ENCODE results near the gene ACTL10. TPM values are rescaled to one million over a fixed set of nuclear protein-coding genes. Genes with fewer than 3 reads are reported as not detected.
"Not testable (repeated sequence)": the region's sequence is repeated elsewhere in the genome, so short reads cannot be mapped to it uniquely, and the experiment has no call there.

Gene ACTL10
- total RNA-seq, 2 experiments from 2014 or later, result 5.6 to 11.7 TPM

DNA sequence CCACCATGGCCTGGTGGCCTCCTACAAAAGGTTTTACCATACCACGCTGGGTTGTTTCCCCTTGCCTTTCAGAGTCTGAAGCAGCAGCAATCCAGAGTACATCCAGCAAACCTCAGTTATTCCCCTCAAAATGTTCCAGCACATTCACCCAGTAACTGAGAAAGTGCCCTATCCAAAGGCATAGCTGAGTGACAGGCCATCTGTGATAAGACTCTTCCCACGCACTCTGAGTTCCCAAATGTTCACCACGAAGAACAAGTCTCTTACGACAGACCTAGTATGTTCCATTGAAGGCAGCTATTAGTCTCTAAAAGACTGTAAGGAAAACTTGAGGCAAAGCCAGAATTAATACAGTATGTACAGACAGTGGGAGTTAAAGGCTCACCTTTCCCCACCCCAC, 36.2 kb upstream of the ACTL10 start:
- ChIA-PET CTCF (ENCODE audit: unreplicated experiment) (no interaction called here), POLR2A (no interaction called here)
- Histone ChIP-seq H3K9me2 (ENCODE audit: insufficient read depth, low read length) (no peaks in the 10 kb centered on the region), H3K36me3 (ENCODE audit: insufficient read depth, low read length) (peaks cover 99% of the 10 kb centered on the region), H3K4me1 (ENCODE audit: insufficient read depth, low read length, poor library complexity, severe bottlenecking) (no peaks in the 10 kb centered on the region), H3K27ac (ENCODE audit: low read depth, low read length, poor library complexity, severe bottlenecking) (no peak overlapping the region), H3K9me3 (ENCODE audit: low read length) (no peaks in the 10 kb centered on the region), H3K4me3 (ENCODE audit: low read depth, low read length, poor library complexity, severe bottlenecking) (no peak overlapping the region), H4K20me1 (ENCODE audit: insufficient read depth, low read length) (no peaks in the 10 kb centered on the region), H3K79me2 (ENCODE audit: insufficient read depth, low read depth, low read length) (no peaks in the 10 kb centered on the region), H3K4me2 (ENCODE audit: low read length) (no peak overlapping the region), H2AFZ (ENCODE audit: low read length) (no peak overlapping the region)
- no TSS peak for BruUV-seq (replicated peaks)
- intact Hi-C loops (cut with micrococcal nuclease; ENCODE audit: unreplicated experiment), result no loop called here
- no peak for DNase-seq (ENCODE audit: low spot score)
- TF ChIP-seq, protein P1, sequence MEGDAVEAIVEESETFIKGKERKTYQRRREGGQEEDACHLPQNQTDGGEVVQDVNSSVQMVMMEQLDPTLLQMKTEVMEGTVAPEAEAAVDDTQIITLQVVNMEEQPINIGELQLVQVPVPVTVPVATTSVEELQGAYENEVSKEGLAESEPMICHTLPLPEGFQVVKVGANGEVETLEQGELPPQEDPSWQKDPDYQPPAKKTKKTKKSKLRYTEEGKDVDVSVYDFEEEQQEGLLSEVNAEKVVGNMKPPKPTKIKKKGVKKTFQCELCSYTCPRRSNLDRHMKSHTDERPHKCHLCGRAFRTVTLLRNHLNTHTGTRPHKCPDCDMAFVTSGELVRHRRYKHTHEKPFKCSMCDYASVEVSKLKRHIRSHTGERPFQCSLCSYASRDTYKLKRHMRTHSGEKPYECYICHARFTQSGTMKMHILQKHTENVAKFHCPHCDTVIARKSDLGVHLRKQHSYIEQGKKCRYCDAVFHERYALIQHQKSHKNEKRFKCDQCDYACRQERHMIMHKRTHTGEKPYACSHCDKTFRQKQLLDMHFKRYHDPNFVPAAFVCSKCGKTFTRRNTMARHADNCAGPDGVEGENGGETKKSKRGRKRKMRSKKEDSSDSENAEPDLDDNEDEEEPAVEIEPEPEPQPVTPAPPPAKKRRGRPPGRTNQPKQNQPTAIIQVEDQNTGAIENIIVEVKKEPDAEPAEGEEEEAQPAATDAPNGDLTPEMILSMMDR (conservative IDR thresholded peaks at IDR 0.05; ENCODE audit: low read length), result no peak
- TF ChIP-seq EZH2phosphoT487 (IDR thresholded peaks at IDR 0.05; ENCODE audit: borderline replicate concordance, low read depth, low read length), result no peak

DNA sequence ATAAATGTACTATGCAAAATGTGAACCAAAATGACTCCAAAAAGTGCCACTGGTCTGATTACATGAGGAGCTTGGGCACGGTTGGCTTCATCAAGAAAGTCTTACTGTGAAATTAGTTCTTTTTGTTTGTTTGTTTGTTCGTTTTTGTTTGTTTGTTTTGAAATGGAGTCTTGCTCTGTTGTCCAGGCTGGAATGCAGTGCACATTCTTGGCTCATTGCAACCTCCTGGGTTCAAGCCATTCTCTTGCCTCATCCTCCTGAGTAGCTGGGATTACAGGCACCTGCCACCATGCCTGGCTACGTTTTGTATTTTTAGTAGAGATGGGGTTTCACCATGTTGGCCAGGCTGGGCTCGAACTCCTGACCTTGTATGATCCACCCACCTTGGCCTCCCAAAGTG, 34.8 kb upstream of the ACTL10 start:
- H3K9me2 ChIP-seq (ENCODE audit: insufficient read depth, low read length); H3K79me2 ChIP-seq (ENCODE audit: insufficient read depth, low read depth, low read length); H3K4me2 ChIP-seq (ENCODE audit: low read length); H3K4me3 ChIP-seq (ENCODE audit: low read depth, low read length, poor library complexity, severe bottlenecking); H3K4me1 ChIP-seq (ENCODE audit: insufficient read depth, low read length, poor library complexity, severe bottlenecking); CTCF ChIA-PET (ENCODE audit: unreplicated experiment); DNase-seq (ENCODE audit: low spot score); H3K27ac ChIP-seq (ENCODE audit: low read depth, low read length, poor library complexity, severe bottlenecking); H2AFZ ChIP-seq (ENCODE audit: low read length); H4K20me1 ChIP-seq (ENCODE audit: insufficient read depth, low read length); BruUV-seq (replicated peaks); POLR2A ChIA-PET; H3K9me3 ChIP-seq (ENCODE audit: low read length); intact Hi-C loops (cut with micrococcal nuclease; ENCODE audit: unreplicated experiment): not testable (repeated sequence)
- peaks cover 98% of the 10 kb centered on the region for H3K36me3 ChIP-seq (ENCODE audit: insufficient read depth, low read length)

DNA sequence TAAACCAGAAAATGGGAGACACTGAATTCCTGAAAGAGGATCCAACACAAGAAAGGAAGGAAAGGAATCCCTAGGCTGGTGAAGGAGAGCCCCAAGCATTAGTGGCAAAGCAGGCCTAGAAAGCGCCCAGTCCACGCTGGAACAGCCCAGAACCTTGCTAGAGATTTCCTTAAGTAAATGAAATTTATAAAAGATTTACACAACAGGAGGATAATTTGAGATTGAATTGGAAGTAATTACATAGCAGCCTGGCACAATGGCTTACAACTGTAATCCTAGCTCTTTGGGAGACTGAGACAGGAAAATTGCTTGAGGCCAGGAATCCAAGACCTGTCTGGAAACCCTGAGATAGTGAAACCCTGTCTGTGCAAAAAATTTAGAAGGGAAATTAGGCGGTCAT, 31.4 kb upstream of the ACTL10 start:
- CTCF ChIA-PET (ENCODE audit: unreplicated experiment), result no interaction called here

More for the DNA sequence above, 31.4 kb upstream of the ACTL10 start:
- Histone ChIP-seq H3K9me3 (ENCODE audit: low read length) (no peaks in the 10 kb centered on the region), H3K79me2 (ENCODE audit: insufficient read depth, low read depth, low read length) (no peaks in the 10 kb centered on the region), H3K4me1 (ENCODE audit: insufficient read depth, low read length, poor library complexity, severe bottlenecking) (no peaks in the 10 kb centered on the region), H3K4me2 (ENCODE audit: low read length) (no peak overlapping the region), H2AFZ (ENCODE audit: low read length) (no peak overlapping the region), H3K9me2 (ENCODE audit: insufficient read depth, low read length) (no peaks in the 10 kb centered on the region), H3K4me3 (ENCODE audit: low read depth, low read length, poor library complexity, severe bottlenecking) (no peak overlapping the region), H3K36me3 (ENCODE audit: insufficient read depth, low read length) (peaks cover 94% of the 10 kb centered on the region), H3K27ac (ENCODE audit: low read depth, low read length, poor library complexity, severe bottlenecking) (no peak overlapping the region), H4K20me1 (ENCODE audit: insufficient read depth, low read length) (no peaks in the 10 kb centered on the region)
- intact Hi-C loops (cut with micrococcal nuclease; ENCODE audit: unreplicated experiment), result no loop called here
- no TSS peak for BruUV-seq (replicated peaks)
- TF ChIP-seq, protein P1 (conservative IDR thresholded peaks at IDR 0.05; ENCODE audit: low read length), result no peak
- TF ChIP-seq EZH2phosphoT487 (IDR thresholded peaks at IDR 0.05; ENCODE audit: borderline replicate concordance, low read depth, low read length), result no peak
- no peak for DNase-seq (ENCODE audit: low spot score)
- POLR2A ChIA-PET, result interaction anchor here (0.9 kb wide), 1 partner anchor 41 kb away, joined by 3 read pairs; no protein-coding TSS in a partner anchor
